Measurements from ENCODE around the gene CFAP61.
"Not testable (repeated sequence)": the region's sequence is repeated elsewhere in the genome, so short reads cannot be mapped to it uniquely, and the experiment has no call there.

CFAP61 gene, protein sequence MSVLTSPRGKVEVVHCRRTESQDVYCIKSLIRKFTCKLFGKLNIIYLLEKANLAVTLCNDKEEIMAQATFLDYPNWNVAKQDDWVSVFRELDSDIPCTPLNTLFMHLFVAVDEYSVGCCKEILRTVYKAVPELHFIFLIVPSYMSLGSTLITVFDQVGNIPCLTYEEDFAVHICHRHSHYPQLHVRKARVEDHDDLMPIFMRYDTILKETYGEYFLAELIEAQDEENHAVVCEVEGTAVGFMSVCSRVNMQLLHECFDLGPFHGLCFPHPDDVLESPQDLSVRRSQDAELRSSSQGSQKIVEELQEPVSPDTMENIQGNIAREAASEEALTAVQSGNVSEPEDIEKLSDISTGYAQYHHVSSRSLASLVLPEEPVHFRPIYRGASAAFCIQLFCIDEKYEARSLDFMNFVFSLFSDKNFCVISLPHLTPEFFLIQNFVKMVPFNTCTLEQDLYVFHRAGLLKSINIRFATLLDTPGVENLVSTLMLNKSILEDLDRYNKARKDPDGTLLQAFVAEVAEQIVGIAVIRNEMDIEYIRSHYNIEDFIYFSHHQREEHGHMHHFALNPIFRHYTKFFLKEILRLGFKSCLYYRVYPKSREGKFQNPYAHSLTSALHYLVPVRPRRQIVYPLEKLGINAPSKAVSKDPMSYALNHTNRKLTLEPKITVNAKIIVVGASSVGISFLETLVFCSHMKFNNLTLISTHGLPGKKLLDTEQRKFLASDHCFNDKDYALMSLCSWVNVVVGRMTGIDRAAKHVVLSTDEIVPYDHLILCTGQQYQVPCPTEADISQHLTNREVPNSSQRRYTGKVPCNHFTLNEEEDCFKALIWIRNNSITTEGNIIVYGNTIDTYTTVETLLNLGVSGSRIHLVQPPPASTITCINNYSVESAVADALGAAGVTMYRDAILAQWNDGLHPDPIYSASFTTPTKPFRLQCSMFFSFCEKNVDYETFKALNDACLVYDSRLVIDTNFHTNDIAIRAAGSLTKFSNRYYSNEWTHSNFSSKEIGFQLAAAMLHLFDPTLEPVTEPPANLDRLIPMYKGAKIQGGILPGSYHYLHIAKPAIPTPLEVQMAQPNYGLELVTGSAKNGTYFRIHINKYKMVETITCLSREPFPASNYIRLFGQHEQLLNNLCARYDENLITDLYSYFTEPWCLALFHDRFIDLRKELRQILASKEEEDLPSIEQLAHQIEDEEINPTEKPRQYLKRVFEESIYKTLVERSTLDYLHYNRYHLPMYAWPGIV

DNA sequence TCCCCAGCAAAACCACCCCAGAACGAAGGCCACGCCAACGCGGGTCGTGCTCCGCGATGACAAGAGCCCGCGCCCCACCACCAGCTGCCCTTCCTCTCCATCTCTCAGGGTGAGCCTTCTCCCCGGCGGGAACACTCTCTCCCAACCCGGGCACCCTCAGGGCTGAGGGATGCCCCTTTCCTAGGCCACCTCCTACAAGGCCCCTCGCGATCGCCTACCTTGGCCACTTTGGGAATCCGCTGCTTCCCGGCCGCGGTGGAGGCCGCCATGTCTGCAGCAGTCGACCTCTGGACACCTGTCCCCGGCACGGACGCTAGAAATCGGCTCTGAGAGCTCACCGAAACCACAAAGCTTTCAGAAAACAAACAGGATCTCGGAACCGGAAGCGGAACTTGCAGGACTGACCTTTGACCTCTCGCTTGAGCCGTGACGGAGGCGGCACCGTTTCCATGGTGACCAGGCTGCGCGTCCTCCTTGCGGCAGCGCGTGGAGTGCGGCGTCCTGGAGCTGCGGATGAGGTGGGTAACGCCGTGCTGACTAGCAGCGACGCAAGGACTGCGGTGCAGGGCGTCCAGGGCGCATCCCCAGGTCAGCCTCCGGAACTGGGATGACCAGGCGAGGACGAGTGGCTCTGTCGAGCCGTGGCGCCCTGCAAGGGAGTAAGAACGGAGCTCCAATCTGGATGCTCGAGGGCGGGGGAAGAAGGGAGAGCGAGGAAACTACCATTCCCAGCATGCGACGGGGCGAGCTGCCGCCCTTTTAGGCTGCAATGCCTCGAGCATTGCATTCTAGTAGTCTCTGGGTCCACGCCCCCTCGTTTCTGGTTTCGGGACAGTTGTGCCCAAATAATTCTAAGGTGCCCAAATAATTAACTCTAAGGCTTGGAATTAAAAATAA, at the start of gene CFAP61, which contains the start of gene CRNKL1:
TSS of gene CFAP61 (plus strand) at position 459 of the 897 bp plus-strand sequence. CDS start 4,122 bp downstream, outside the sequence.
TSS of gene CRNKL1 (minus strand) at position 393 of the 897 bp plus-strand sequence. CDS start at position 269, 124 bp downstream.
- peak; percentile 96 for DNase-seq

DNA sequence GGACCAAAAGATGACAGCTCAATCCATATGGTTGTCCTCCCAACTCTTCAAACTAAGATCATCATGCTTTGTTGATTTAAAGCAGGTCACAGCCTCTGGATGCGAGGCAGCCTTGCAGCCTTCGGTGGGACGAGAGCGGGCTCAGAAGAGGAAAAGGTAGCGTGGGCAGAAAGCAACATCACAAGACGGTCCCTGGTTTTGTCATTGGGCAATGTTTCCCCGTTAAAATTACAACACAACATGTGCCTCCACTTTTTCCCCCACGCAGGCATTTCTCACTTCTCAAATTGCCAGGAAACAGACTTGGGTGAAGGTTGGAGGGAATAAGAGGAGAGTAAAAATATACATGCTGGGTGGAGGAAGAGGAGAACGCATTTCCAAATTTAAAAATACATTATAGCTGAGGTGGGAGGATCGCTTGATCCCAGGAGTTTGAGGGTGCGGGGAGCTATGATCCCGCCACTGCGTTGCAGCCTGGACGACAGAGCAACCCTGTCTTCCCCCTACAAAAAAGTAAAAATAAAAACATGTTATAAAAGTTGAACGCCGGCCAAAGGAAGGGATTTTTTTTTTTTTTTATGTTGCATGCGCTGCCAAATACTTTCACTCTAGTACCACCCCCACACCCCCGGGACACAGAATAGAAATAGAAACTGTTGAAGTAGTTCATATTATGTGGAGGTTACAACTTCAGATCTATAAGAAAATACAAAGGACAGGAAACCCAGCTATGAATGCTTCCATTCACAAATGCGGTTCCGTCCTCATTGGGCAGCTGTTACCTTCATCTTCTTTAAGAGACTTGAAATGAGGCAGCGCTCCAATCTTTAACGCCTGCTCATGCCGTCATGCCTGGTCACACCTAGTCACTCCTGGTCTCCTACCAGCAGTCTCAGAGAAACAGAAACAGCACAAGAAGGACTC, 49.0 kb upstream of the CFAP61 start:
- peak; percentile 66 for DNase-seq

DNA sequence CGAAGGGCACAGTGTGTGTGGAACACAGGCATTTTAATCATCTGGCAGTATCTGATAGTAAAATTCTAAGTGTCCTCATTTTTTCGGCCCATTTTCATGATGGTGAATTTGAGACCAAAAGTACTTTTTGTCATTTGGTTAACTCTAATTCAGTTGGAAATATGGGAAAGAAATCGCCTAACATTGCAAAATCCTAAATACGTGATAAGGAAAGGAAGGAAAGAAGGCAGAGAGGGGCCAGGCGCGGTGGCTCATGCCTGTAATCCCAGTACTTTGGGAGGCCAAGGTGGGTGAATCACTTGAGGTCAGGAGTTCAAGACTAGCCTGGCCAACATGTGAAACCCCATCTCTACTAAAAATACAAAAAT, 48.4 kb upstream of the CFAP61 start:
- not testable (repeated sequence) for DNase-seq

DNA sequence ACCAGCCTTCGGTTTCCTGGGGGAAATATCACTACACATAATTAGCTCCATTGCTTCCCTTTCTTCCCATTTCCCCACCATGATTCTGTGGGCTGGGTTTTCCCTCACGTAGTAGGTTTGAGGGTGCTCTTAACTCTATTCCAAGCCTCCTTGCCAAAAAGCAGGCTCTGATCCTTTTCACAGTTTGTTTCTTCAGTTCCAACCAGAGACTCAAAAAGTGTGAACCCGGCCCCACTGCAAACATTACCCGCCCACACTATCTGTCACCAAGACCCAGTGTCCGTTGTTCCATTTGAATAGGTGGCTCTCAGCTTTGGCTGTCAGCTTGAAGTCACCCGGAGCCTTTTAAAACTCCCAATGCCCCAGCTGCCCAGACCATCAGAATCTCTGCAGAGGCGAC, 47.0 kb upstream of the CFAP61 start:
- no peak for DNase-seq

DNA sequence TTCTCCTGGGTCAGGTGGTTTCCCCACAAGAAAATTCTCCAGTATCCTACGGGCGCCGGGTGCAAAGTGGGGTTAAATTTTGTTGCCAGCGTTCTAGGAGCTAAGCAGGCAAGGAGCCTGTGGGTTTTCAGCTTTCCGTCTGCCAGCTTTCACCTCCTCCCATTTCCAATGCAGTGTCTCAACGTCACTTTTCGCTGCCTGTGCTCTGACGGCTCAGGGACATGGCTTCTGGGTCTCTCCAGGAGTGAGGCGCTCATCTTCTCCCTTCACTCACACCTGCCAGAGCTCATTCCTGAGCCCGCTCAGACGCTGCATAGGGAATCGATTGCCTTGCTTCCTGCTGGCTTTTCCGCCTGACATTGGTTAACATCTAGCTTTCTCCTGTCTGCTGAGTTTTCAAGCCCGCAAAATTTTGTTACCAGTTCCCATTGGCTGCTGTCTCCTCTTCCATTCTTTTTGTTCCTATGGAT, 42.5 kb upstream of the CFAP61 start:
- no peak for DNase-seq

DNA sequence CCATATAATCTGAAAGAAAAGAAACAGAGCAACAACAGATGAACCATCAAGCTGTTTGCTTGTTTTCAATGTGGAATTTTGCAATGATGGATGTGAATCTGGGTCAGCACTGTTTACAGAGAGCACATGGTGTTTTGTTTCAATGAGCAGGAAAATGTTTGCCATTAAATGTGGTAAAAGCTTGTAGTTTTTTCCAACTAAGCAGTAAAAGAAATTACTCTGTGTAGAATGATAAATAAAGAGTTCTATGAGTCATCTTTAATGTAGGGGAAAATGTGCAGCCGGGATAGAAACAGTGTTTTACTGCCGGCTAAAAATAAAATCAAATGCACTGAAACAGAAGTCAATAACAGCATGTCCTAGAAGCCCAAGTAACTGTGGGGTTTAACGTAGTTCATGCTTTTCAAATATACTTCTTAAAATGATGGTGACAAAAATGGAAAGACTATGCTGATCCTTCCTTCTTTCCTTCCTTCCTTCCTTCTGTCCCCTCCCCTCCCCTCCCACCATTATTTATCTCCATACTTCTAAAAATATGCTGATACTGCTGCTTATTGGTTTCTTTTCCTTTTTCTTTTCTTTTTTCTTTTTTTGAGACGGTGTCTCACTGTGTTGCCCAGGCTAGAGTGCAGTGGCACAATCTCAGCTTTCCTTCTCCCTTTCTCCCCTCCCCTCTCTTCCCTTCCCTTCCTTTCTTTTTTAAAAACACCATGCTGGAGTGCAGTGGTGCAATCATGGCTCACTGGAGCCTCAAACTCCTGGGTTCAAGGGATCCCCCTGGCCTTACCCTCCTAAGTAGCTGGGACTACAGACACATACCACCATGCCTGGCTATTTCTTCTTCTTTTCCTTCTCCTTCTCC, 41.5 kb upstream of the CFAP61 start:
- DNase-seq = no peak

DNA sequence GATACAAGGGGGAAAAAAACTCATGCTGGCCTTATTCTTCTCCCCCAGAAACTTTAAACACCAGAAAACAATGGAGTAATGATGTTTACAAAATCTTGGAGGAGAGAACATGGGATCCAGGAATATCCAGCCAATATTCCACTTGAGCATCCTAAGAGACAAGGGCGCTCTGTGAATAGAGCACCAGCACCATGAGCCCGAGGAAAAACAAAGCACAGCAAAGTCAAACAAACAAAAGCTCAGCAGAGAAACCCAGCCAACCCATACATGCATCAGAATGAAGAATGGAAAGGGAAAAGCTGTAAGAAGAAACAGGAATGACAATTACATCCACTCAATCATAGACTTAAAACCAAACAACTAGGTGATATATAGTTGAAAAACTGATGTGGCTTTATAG, 39.8 kb upstream of the CFAP61 start:
- DNase-seq = no peak

DNA sequence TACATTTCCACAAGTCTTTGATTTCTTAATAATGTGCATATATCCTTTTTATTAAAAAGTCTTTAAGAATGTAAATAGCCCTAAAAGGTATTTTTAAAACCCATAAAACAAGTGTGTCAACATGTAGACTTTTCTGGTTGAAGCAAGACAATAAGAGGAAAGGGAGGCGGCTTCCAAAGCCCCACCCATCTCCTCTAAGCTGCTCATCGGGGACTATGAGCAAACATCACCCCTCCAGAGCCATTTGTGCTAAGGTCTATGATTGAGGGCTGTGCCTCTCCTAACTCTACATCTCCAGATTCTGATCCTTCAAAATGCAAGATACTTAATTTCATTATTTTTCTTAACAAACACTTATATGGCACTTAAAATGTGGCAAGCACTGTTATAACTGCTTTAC, 37.7 kb upstream of the CFAP61 start:
- DNase-seq = no peak

DNA sequence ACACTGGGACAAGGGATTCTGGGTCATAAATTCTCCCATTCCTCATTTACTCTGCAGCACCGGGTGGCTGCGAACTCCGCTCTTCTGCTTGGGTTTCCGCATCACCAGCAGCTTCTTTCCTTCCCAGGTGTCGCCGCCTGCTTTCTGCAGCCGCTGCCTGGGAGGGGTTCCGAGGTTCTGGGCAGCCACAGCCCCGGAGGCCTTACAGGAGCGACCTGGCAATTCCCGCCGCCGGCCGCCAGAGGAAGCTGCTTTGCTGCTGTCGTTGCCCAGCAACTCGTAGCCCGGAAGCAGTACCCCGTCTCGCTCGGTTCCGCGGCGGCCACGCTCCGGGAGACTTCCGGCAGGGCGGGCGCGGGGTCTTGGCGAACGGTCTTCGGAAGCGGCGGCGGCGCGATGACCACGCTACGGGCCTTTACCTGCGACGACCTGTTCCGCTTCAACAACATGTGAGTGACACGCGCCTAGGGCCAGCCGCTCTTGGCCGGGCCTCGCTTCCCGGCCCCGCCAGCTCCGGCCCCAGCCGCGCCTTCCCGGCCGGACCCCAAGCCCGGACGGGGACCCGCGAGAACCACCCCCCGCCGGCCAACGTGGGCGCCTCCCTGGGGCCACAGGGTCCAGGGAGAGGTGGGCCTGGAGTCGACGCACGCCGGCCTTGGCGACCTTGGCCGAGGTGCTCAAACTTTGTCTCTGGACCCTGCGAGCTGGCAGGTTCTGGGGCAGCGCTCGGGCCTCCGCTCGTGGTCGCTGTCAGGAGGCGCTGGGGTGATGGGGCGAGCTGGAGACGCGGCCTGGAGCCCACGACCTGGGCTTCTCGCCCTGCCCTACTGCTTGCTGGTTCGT, 35.1 kb upstream of the CFAP61 start, which contains the start of gene NAA20:
TSS of gene NAA20 (plus strand) at position 362 of the 843 bp plus-strand sequence. CDS start at position 397, 35 bp downstream.
- peak; percentile 96 for DNase-seq

DNA sequence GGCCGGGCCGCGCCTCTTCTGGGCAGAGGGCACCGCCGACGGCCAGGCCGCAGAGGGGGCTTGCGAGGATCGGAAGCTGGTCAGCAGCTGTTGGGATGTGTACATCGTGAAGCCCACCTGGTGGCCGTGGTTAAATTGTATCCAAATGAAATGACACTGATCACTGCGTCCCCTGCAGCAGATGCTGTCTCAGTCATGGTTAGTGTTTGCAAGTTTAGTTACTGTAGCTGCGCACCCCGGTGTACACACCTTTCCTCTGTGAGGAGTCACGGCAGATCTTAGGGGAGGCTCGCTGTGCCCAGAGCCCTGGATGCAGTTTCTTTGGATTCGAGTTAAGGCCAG, 34.5 kb upstream of the CFAP61 start:
- DNase-seq = no peak

DNA sequence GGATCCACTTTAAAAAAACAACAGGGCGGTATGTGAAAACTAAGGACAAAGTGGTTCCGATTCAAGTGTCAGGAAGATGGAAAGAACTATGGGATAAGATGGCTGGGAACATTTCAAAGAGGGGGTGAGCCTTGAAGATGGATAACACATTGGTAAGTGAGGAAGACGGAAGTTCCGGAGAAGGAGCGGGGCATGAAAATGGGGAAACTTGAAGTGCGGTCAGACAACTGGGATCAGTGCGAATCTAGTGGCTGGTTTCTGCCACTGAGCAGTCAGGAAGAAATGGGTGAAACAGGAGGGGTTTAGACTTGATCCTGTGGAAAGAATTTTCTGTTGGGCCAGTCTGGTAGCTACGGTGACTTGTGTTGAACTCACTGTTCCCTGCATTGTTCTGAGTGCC, 34.0 kb upstream of the CFAP61 start:
- DNase-seq = no peak

DNA sequence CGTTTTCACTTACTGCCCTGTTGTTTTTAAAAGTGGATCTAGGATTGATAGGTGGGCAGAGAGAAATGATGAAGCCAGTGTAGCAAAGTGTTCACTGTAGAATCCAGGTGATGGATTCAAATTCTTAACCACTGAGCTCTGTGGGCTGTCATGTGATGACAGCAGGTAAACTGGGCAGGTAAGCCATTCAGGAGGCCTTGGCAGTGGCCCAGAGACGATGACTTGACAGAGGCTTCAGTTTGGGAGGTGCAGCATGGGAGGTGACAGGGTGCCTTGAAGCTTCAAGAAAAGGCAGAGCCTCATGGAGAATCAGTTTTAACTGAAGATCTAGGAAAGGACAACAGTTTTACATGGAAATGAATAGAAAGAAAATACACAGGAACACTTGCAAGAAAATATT, 33.2 kb upstream of the CFAP61 start:
- DNase-seq = no peak

DNA sequence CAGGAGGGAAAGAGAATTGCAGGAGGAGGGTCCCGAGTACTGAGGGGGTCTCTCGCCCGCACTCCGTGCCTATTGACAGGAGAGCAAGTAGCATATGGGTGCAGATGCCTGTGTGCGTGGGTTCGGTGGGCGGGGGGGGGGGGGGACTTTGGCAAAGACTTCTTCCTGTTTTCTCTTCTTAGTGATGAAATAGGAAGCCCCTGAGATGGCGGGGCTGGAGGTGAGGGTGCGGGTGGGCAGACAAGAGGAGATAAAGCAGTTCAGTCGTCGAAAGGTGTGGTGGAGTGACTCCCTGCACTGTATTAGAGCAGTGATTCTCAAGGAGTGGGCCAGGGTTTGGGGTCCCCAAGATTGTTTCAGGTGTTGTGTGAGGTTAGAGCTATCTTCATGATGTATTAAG, 31.4 kb upstream of the CFAP61 start:
- no peak for DNase-seq

DNA sequence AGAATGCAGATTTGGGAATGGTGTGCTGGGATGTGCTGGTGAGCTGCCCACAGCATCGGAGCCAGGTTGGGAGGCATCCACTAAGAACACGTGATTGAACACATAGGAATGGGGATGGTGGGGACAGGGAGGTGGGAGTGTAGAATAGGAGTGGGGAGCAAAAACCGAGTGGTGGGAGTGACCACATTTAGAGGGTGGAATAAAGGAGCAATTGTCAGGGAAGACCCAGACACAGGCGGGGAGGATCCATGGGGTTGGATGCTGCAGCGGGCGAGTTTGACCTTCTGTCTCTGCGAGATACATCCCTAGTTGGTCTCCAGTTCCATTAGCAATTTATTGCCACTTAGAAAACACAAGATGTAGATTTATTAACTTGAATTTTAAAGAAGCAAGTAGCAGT, 30.5 kb upstream of the CFAP61 start:
- DNase-seq = no peak

DNA sequence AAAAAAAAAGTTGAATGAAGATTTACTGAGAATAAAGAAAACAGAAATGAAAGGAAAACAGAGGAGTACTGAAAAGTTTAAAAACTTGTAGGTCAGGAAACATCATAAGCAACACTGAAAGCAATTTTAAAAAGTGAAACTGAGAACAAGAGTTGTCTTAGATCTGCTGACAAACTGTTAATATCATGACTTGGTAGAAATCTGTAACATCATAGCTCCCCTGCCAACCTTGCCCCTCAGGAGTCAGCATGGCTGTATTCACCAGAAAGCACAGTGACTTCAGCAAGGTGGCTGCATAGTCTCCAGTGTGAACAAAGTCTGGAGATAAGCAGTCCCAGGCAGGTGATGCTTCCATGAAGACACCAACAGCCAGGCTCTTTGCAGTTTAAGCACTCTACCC, 29.8 kb upstream of the CFAP61 start:
- no peak for DNase-seq

DNA sequence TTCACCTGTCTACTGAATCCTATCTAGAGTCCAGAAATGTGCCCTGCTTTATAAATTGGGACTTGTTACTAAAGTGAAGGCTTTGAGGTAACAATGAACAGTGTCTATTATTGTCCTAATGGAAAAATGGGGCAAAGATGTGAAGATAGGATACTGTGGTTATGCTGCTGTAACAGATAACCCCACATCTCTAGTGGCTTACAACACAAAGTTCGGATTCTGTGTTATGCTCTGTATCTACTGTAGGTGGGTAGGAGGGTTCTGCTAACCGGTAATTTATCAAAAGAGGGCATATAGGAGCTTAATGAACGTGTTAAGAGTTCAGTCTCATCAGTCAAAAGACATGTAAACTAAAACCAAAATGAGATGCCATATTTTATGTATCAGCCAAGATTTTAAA, 28.9 kb upstream of the CFAP61 start:
- DNase-seq = no peak

DNA sequence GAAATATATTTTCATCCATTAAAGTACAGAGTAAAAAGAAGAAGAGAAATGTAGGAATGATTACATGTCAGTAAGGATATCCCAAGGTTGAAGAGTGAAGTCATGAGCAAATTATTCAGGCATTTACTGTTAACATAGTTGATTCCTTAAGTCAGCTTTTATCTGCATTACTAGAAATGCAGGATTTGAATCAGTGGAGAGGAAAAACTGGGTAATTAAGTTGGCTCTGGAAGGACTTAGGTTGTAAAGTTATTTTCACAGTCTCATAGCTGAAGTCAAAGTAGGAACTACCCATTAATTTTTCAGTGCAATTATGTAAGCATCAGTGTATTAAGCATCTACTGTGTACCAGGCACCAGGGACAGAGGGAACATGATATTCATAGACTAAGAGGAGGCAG, 27.4 kb upstream of the CFAP61 start:
- no peak for DNase-seq

DNA sequence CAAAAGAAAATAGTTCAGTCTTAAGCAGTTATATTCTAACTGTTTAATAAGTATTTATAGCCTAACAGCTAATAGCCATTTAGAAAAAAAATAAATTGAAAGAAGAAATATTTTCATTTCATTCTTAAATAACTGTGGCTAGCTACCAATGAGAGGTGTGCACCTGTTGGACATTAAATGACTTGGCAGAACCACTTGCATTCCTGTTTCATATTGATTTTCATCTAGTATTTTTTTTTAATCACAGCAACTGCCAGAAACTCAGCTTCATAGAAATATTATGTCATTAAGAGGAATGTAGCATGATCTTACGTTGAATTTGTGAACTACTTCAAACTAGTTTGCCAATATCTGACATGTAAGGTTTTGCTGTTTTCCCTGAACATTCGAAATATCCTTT, 25.0 kb upstream of the CFAP61 start:
- no peak for DNase-seq

DNA sequence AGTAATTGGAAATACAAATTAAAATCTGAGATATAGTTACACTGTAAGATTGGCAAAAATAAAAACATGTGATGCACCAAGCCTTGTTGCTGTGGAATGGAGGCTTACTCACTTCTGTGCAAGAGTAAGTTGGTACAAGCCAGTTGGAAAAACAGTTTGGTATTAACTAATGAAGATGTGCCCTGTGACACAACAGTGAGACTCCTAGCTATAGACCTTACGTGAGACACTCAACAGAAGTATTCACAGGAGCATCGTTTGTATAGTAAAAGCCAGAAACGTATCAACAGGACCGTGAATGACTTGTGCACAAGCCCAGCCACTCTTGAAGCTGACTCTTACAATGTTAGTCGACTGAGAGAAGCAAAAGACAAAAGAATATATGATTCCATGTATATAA, 20.5 kb upstream of the CFAP61 start:
- DNase-seq = no peak

Measured in right hindlimb (tissue), 1 donor.